HCT116 (cell line): ENCODE measurements around the gene SLC19A1. TPM values are rescaled to one million over a fixed set of nuclear protein-coding genes. Genes with fewer than 3 reads are reported as not detected.

Source experiments
- ATAC-seq: fragments of 200-7000 bp; cut with Tn5 transposase; 2 replicates; pipeline ENCODE4 v1.9.1; 2020; ENCODE audit warnings: mild to moderate bottlenecking, moderate library complexity
- BruUV-seq: library from RNA; stranded (reverse); fragments of 400-500 nt; replicated peaks from 2 replicates; lab custom pipeline; 2021; lab: Mats Ljungman, UMichigan
- CTCF ChIA-PET: fragments of 300-600 bp; sonication (Branson Sonifier 250); formaldehyde crosslinking; loops from one replicate; lab custom pipeline; 2021; ENCODE audit warnings: antibody characterized with exemption; lab: Charles Lee
- POLR2A ChIA-PET: fragments of 300-600, 350-600 bp; sonication (Branson Sonifier 250); formaldehyde crosslinking; loops from one replicate; lab custom pipeline; 2021; ENCODE audit warnings: antibody characterized with exemption; lab: Charles Lee
- RAD21 ChIA-PET, 2 experiments: fragments of 300-600 bp; sonication (Branson Sonifier 250); formaldehyde crosslinking; loops; one replicate each; lab custom pipeline; 2023; ENCODE audit warnings: low total read pairs in 2 of 2; ENCODE audit not compliant: uncharacterized antibody in 2 of 2, unreplicated experiment in 2 of 2, low non-redundant PET in 1 of 2; lab: Charles Lee
- DNase-seq: peaks from one replicate; pipeline ENCODE4 v3.0.0-alpha.2; 2010; ENCODE audit warnings: low read depth, low spot score
- H2AFZ ChIP-seq: fragments of 200-600 bp; shearing (Covaris generic), sonication (generic); 2 replicates; pipeline ENCODE4 v1.6.1; 2017; ENCODE audit warnings: low read depth, mixed run types, mixed read lengths, antibody characterized with exemption, low read length; ENCODE audit not compliant: poor library complexity, severe bottlenecking
- H3K27ac ChIP-seq: 2 replicates; pipeline ENCODE4 v1.5.1; 2012; ENCODE audit warnings: low read depth, low read length
- H3K27me3 ChIP-seq: fragments of 200-600 bp; sonication (generic); 2 replicates; pipeline ENCODE4 v1.6.1; 2016; ENCODE audit warnings: mixed run types, low read length, mixed read lengths; ENCODE audit not compliant: insufficient read depth
- H3K36me3 ChIP-seq, 2 experiments: fragments of 200-500 bp in 1 of 2; fragments of 200-600 bp in 1 of 2; sonication (Bioruptor generic) in 1 of 2; sonication (generic) in 1 of 2; 2 replicates each; pipeline versions ENCODE4 v1.5.1 to v1.6.1; 2014 to 2016; ENCODE audit warnings: low read length in 2 of 2, inconsistent platforms in 1 of 2, mixed read lengths in 1 of 2, mixed run types in 1 of 2; ENCODE audit not compliant: insufficient read depth in 2 of 2, control insufficient read depth in 1 of 2
- H3K4me1 ChIP-seq, 2 experiments: fragments of 200-600 bp in 1 of 2; sonication (generic) in 1 of 2; 2 replicates each; pipeline versions ENCODE4 v1.5.1 to v1.6.1; 2012 to 2017; ENCODE audit warnings: low read length in 2 of 2, inconsistent platforms in 1 of 2, mild to moderate bottlenecking in 1 of 2, mixed read lengths in 1 of 2, mixed run types in 1 of 2, moderate library complexity in 1 of 2; ENCODE audit not compliant: insufficient read depth in 2 of 2, control insufficient read depth in 1 of 2
- H3K4me2 ChIP-seq: fragments of 200-600 bp; sonication (generic); 2 replicates; pipeline ENCODE4 v1.6.1; 2017; ENCODE audit warnings: mixed run types, low read length, mixed read lengths
- H3K4me3 ChIP-seq, 2 experiments: fragments of 200-600 bp in 1 of 2; sonication (generic) in 1 of 2; replicated peaks in 1 of 2; 2 replicates each; pipeline ENCODE4 v1.5.1; 2011 to 2016; ENCODE audit warnings: low read length in 2 of 2, control low read depth in 1 of 2, low read depth in 1 of 2, mild to moderate bottlenecking in 1 of 2, mixed read lengths in 1 of 2, mixed run types in 1 of 2
- H3K79me2 ChIP-seq: fragments of 200-600 bp; sonication (generic); 2 replicates; pipeline ENCODE4 v1.6.1; 2017; ENCODE audit warnings: mild to moderate bottlenecking, mixed run types, low read length, moderate library complexity, mixed read lengths; ENCODE audit not compliant: insufficient read depth
- H3K9ac ChIP-seq: fragments of 200-600 bp; sonication (generic); 2 replicates; pipeline ENCODE4 v1.6.1; 2016; ENCODE audit warnings: low read length, mixed read lengths
- H3K9me2 ChIP-seq: fragments of 200-600 bp; sonication (generic), shearing (Covaris generic); 2 replicates; pipeline ENCODE4 v1.6.1; 2017; ENCODE audit warnings: mixed run types, mild to moderate bottlenecking, moderate library complexity; ENCODE audit not compliant: insufficient read depth
- H3K9me3 ChIP-seq, 2 experiments: fragments of 200-500 bp in 1 of 2; fragments of 200-600 bp in 1 of 2; sonication (Bioruptor generic) in 1 of 2; sonication (generic) in 1 of 2; 2 replicates each; pipeline ENCODE4 v1.6.1; 2014 to 2017; ENCODE audit warnings: low read length in 2 of 2, mixed read lengths in 2 of 2, inconsistent platforms in 1 of 2, low read depth in 1 of 2, mild to moderate bottlenecking in 1 of 2, mixed run types in 1 of 2, moderate library complexity in 1 of 2; ENCODE audit not compliant: control insufficient read depth in 1 of 2, insufficient read depth in 1 of 2
- H4K20me1 ChIP-seq: fragments of 200-600 bp; sonication (generic), shearing (Covaris generic); 2 replicates; pipeline ENCODE4 v1.6.1; 2017; ENCODE audit warnings: mixed run types, mild to moderate bottlenecking, moderate library complexity; ENCODE audit not compliant: insufficient read depth
- ATF3 ChIP-seq: IDR thresholded peaks from 2 replicates; pipeline ENCODE4 v1.6.1; 2012
- CBX3 ChIP-seq: IDR thresholded peaks from 2 replicates; pipeline ENCODE4 v1.6.1; 2012; ENCODE audit warnings: low read depth
- CTCF ChIP-seq, 3 experiments: fragments of 200-600 bp in 1 of 3; sonication (generic) in 1 of 3; IDR thresholded peaks in 2 of 3; conservative IDR thresholded peaks in 1 of 3; 2 replicates each; pipeline ENCODE4 v1.5.1; 2012 to 2017; ENCODE audit warnings: low read depth in 2 of 3, low read length in 2 of 3, antibody characterized with exemption in 1 of 3, borderline replicate concordance in 1 of 3, control low read depth in 1 of 3, mild to moderate bottlenecking in 1 of 3, mixed read lengths in 1 of 3, mixed run types in 1 of 3, moderate library complexity in 1 of 3; ENCODE audit not compliant: insufficient read depth in 1 of 3
- ELF1 ChIP-seq: IDR thresholded peaks from 2 replicates; pipeline ENCODE4 v1.6.1; 2012; ENCODE audit warnings: low read depth, borderline replicate concordance
- EZH2 ChIP-seq: fragments of 200-600 bp; sonication (generic); IDR thresholded peaks from 2 replicates; pipeline ENCODE4 v1.6.1; 2017; ENCODE audit warnings: antibody characterized with exemption, mixed run types
- MAX ChIP-seq: IDR thresholded peaks from 2 replicates; pipeline ENCODE4 v1.6.1; 2012
- SP1 ChIP-seq: IDR thresholded peaks from 2 replicates; pipeline ENCODE4 v1.6.1; 2012; ENCODE audit warnings: low read depth
- TCF7L2 ChIP-seq: IDR thresholded peaks from 2 replicates; pipeline ENCODE4 v1.7.0; 2011; ENCODE audit warnings: borderline replicate concordance, inconsistent platforms; ENCODE audit not compliant: insufficient read depth, insufficient read length; ENCODE audit errors: extremely low read depth
- ZFX ChIP-seq: fragments of 450-650 bp; IDR thresholded peaks from 2 replicates; pipeline ENCODE4 v1.6.1; 2017
- ZNF274 ChIP-seq: fragments of 200-500 bp; sonication (Bioruptor generic); IDR thresholded peaks from 2 replicates; pipeline ENCODE4 v1.6.1; 2014; ENCODE audit warnings: mild to moderate bottlenecking, low read depth, low read length, inconsistent platforms
- intact Hi-C: fragments of 100-400 bp; cut with micrococcal nuclease; formaldehyde crosslinking; loops from 2 replicates; pipeline ENCODE4 v1.10.0; 2022
- total RNA-seq: library from RNA; stranded (reverse); gene quantifications from one replicate; pipeline ENCODE4 v1.2.1, GENCODE V29; 2021; ENCODE audit not compliant: unreplicated experiment

SLC19A1 gene
- total RNA-seq, 1 experiment from 2014 or later: 50.2 TPM

- no peak for ATAC-seq
- Histone ChIP-seq H3K4me1 (no peaks in the 10 kb centered on the region; a peak in 1 of 4 replicates), H3K9me3 (no peaks in the 10 kb centered on the region), H3K27ac (no peak overlapping the region), H3K4me3 (no peak overlapping the region), H3K36me3 (peaks cover 0 to 2% of the 10 kb centered on the region in 2 experiments; a peak in 1 of 4 replicates), H4K20me1 (no peaks in the 10 kb centered on the region), H3K4me2 (no peak overlapping the region), H3K9ac (no peak overlapping the region), H3K79me2 (no peaks in the 10 kb centered on the region), H3K27me3 (no peaks in the 10 kb centered on the region), H3K9me2 (no peaks in the 10 kb centered on the region), H2AFZ (no peak overlapping the region)
- ChIA-PET POLR2A (no interaction called here), CTCF (no interaction called here), RAD21 (no interaction called here)
- intact Hi-C loops: no loop called here
- BruUV-seq: no TSS peak
- no peak for DNase-seq
- TF ChIP-seq ZFX: no peak
Measured at GRCh38 chr21:45507523-45507875, 34.7 kb downstream of the SLC19A1 start.

GRCh38 chr21:45506836-45507522 is 35.3 kb downstream of the SLC19A1 start:
- intact Hi-C loops: no loop called here
- POLR2A ChIA-PET: no interaction called here

More at GRCh38 chr21:45506836-45507522, 35.3 kb downstream of the SLC19A1 start:
- Histone ChIP-seq H3K9me3 (no peaks in the 10 kb centered on the region), H4K20me1 (no peaks in the 10 kb centered on the region), H3K4me2 (no peak overlapping the region), H3K9ac (no peak overlapping the region), H3K4me3 (no peak overlapping the region), H3K27me3 (no peaks in the 10 kb centered on the region), H2AFZ (no peak overlapping the region), H3K4me1 (no peaks in the 10 kb centered on the region; a peak in 1 of 4 replicates), H3K79me2 (no peaks in the 10 kb centered on the region), H3K27ac (no peak overlapping the region), H3K36me3 (peaks cover 0 to 2% of the 10 kb centered on the region in 2 experiments; a peak in 1 of 4 replicates), H3K9me2 (no peaks in the 10 kb centered on the region)
- ATAC-seq (no peak), DNase-seq (no peak)
- ChIA-PET RAD21 (no interaction called here), CTCF (no interaction called here)
- BruUV-seq: no TSS peak
- TF ChIP-seq ZNF274 (no peak), EZH2 (no peak), ATF3 (no peak), CBX3 (no peak), SP1 (no peak), CTCF (IDR thresholded peaks at IDR 0.05 in 2 of 3, conservative IDR thresholded peaks at IDR 0.05 in 1 of 3; ENCODE audit: borderline replicate concordance in 1 of 3, insufficient read depth in 1 of 3, low read depth in 2 of 3, low read length in 2 of 3) (no peak), TCF7L2 (no peak), ELF1 (no peak), MAX (no peak)
